ENCODE measurements around the gene STK38L. TPM values are rescaled to one million over a fixed set of nuclear protein-coding genes. Genes with fewer than 3 reads are reported as not detected.

The STK38L gene
- total and polyA plus RNA-seq, 7 donors: 3.7 to 21.2 (median 16.3) TPM

- intact Hi-C loops (cut with DNase I): no loop called here
- 89 to 97% (median 94%) methylated on average over 4 of the region's 4 CpGs for WGBS, 3 donors
- Histone ChIP-seq H3K4me3 (no peak overlapping the region), H3K27ac (no peak overlapping the region), H3K4me1 (no peaks in the 10 kb centered on the region), H3K36me3 (ENCODE audit: insufficient read depth in 1 of 2, low read depth in 1 of 2) (no peaks in the 10 kb centered on the region), H3K9me3 (no peaks in the 10 kb centered on the region), H3K27me3 (ENCODE audit: insufficient read depth in 3 of 3, low read length in 2 of 3) (no peaks in the 10 kb centered on the region)
- no peak for TF ChIP-seq CTCF (IDR thresholded peaks at IDR 0.05)
- no peak for ATAC-seq
- no peak for DNase-seq
Observed at GRCh38 chr12:27233814-27234213, 10.3 kb upstream of the STK38L start.

- intact Hi-C loops (cut with DNase I): no loop called here
- 67 to 83% (median 76%) methylated on average over 3 of the region's 3 CpGs for WGBS, 3 donors
- Histone ChIP-seq H3K4me1 (no peaks in the 10 kb centered on the region), H3K9me3 (no peaks in the 10 kb centered on the region), H3K27me3 (ENCODE audit: insufficient read depth in 3 of 3, low read length in 2 of 3) (no peaks in the 10 kb centered on the region), H3K27ac (no peak overlapping the region), H3K36me3 (ENCODE audit: insufficient read depth in 1 of 2, low read depth in 1 of 2) (no peaks in the 10 kb centered on the region), H3K4me3 (no peak overlapping the region)
- ATAC-seq: no peak
- TF ChIP-seq CTCF (IDR thresholded peaks at IDR 0.05): no peak
- DNase-seq: no peak
Observed at GRCh38 chr12:27236498-27236897, 7.6 kb upstream of the STK38L start.

- H3K27ac ChIP-seq: no peak overlapping the region
- intact Hi-C loops (cut with DNase I): no loop called here
Observed at GRCh38 chr12:27237790-27238771, 6.0 kb upstream of the STK38L start.

GRCh38 chr12:27243006-27243405 is 1.1 kb upstream of the STK38L start:
- H3K36me3 ChIP-seq (ENCODE audit: insufficient read depth in 1 of 2, low read depth in 1 of 2): no peaks in the 10 kb centered on the region
- H3K27me3 ChIP-seq (ENCODE audit: insufficient read depth in 3 of 3, low read length in 2 of 3): no peaks in the 10 kb centered on the region
- H3K27ac ChIP-seq: no peak overlapping the region
- intact Hi-C loops (cut with DNase I): no loop called here
- WGBS, 3 donors: 96 to 98% (median 96%) methylated on average over 4 of the region's 4 CpGs
- no peak for ATAC-seq
- no peak overlapping the region for H3K4me3 ChIP-seq
- H3K4me1 ChIP-seq: peaks cover 13% of the 10 kb centered on the region
- H3K9me3 ChIP-seq: no peaks in the 10 kb centered on the region
- TF ChIP-seq CTCF (IDR thresholded peaks at IDR 0.05): no peak
- DNase-seq: no peak

More at GRCh38 chr12:27237790-27238771, 6.0 kb upstream of the STK38L start:
- Histone ChIP-seq H3K4me1 (no peaks in the 10 kb centered on the region), H3K4me3 (no peak overlapping the region), H3K36me3 (ENCODE audit: insufficient read depth in 1 of 2, low read depth in 1 of 2) (no peaks in the 10 kb centered on the region), H3K9me3 (no peaks in the 10 kb centered on the region), H3K27me3 (ENCODE audit: insufficient read depth in 3 of 3, low read length in 2 of 3) (no peaks in the 10 kb centered on the region)
- DNase-seq (no peak), ATAC-seq (no peak)
- TF ChIP-seq CTCF (IDR thresholded peaks at IDR 0.05): no peak
- WGBS, 3 donors: 72 to 73% (median 72%) methylated on average over 6 of the region's 6 CpGs
